B cell (primary cell): ENCODE measurements around the gene HNRNPCL1. TPM values are rescaled to one million over a fixed set of nuclear protein-coding genes. Genes with fewer than 3 reads are reported as not detected.
"Not testable (repeated sequence)": the region's sequence is repeated elsewhere in the genome, so short reads cannot be mapped to it uniquely, and the experiment has no call there.

Source experiments
- ATAC-seq: fragments of 200-7000 bp; cut with Tn5 transposase; one replicate; pipeline ENCODE4 v1.10.0; 2021; ENCODE audit warnings: low read depth, mild to moderate bottlenecking, moderate number of reproducible peaks, moderate library complexity
- CTCF ChIA-PET: fragments of 350-600 bp; sonication (Branson Sonifier 250); formaldehyde crosslinking; loops from one replicate; lab custom pipeline; 2021; ENCODE audit warnings: antibody characterized with exemption, inconsistent platforms; lab: Charles Lee
- POLR2A ChIA-PET: fragments of 350-600 bp; sonication (Branson Sonifier 250); formaldehyde crosslinking; loops from one replicate; lab custom pipeline; 2021; ENCODE audit warnings: antibody characterized with exemption; lab: Charles Lee
- DNase-seq: peaks from one replicate; pipeline ENCODE4 v3.0.0; 2013
- H2AFZ ChIP-seq: 2 replicates; pipeline ENCODE4 v1.6.1; 2012; ENCODE audit warnings: mild to moderate bottlenecking, low read depth, low read length; ENCODE audit not compliant: insufficient read depth, poor library complexity, severe bottlenecking
- H3K27ac ChIP-seq, 2 donors: 1 replicate in 1 of 2; 2 replicates in 1 of 2; pipeline ENCODE4 v1.5.1; 2012 to 2013; ENCODE audit warnings: low read length in 2 of 2, mild to moderate bottlenecking in 2 of 2, moderate library complexity in 1 of 2
- H3K27me3 ChIP-seq, 4 experiments: fragments of 200-600 bp in 1 of 4; sonication (generic) in 1 of 4; replicated peaks in 1 of 4; 1 replicate in 2 of 4; 2 replicates in 2 of 4; pipeline versions ENCODE4 v1.6.1 to v1.7.0; 2013 to 2016; ENCODE audit warnings: low read length in 3 of 4, mild to moderate bottlenecking in 2 of 4, mixed read lengths in 1 of 4, moderate library complexity in 1 of 4; ENCODE audit not compliant: insufficient read depth in 4 of 4, control insufficient read depth in 3 of 4; ENCODE audit errors: control extremely low read depth in 1 of 4
- H3K36me3 ChIP-seq, 2 experiments: replicated peaks in 1 of 2; 1 replicate in 1 of 2; 2 replicates in 1 of 2; pipeline versions ENCODE4 v1.6.1 to v1.7.1; 2013; ENCODE audit warnings: low read length in 1 of 2; ENCODE audit not compliant: insufficient read depth in 2 of 2, control insufficient read depth in 1 of 2; ENCODE audit errors: control extremely low read depth in 1 of 2, extremely low read depth in 1 of 2
- H3K4me1 ChIP-seq, 2 donors: fragments of 200-600 bp in 1 of 2; sonication (generic) in 1 of 2; 1 replicate in 1 of 2; 2 replicates in 1 of 2; pipeline versions ENCODE4 v1.5.1 to v1.6.1; 2013 to 2017; ENCODE audit warnings: low read length in 2 of 2; ENCODE audit not compliant: control insufficient read depth in 2 of 2, insufficient read depth in 2 of 2
- H3K4me2 ChIP-seq: replicated peaks from 2 replicates; pipeline ENCODE3; 2012; ENCODE audit warnings: mild to moderate bottlenecking, low read depth, low read length; ENCODE audit not compliant: poor library complexity, severe bottlenecking
- H3K4me3 ChIP-seq, 5 experiments: fragments of 200-600 bp in 1 of 5; sonication (generic) in 1 of 5; 1 replicate in 3 of 5; 2 replicates in 2 of 5; pipeline versions ENCODE4 v1.5.1 to v1.7.0; 2011 to 2016; ENCODE audit warnings: low read length in 4 of 5, mild to moderate bottlenecking in 4 of 5, low read depth in 2 of 5, control low read depth in 1 of 5, moderate library complexity in 1 of 5; ENCODE audit not compliant: insufficient read depth in 1 of 5; ENCODE audit errors: control extremely low read depth in 1 of 5, extremely low read depth in 1 of 5
- H3K79me2 ChIP-seq: fragments of 200-600 bp; sonication (generic); one replicate; pipeline ENCODE4 v1.6.0; 2016; ENCODE audit warnings: low read length; ENCODE audit not compliant: control insufficient read depth, insufficient read depth
- H3K9ac ChIP-seq: fragments of 200-600 bp; sonication (generic); 2 replicates; pipeline ENCODE4 v1.6.1; 2017; ENCODE audit warnings: mild to moderate bottlenecking, low read length, moderate library complexity
- H3K9me3 ChIP-seq, 3 donors: one replicate each; pipeline versions ENCODE4 v1.6.1 to v1.7.1; 2013; ENCODE audit warnings: low read length in 2 of 3; ENCODE audit not compliant: control insufficient read depth in 2 of 3, insufficient read depth in 1 of 3; ENCODE audit errors: control extremely low read depth in 1 of 3
- H4K20me1 ChIP-seq: 2 replicates; pipeline ENCODE4 v1.6.0; 2012; ENCODE audit warnings: mild to moderate bottlenecking, low read length; ENCODE audit not compliant: insufficient read depth, control insufficient read depth, poor library complexity, severe bottlenecking
- H3K27ac Mint-ChIP-seq: one replicate; pipeline ENCODE4 v1.8.0; 2021; ENCODE audit warnings: mixed read lengths
- H3K27me3 Mint-ChIP-seq: one replicate; pipeline ENCODE4 v1.8.0; 2021; ENCODE audit warnings: mixed read lengths
- H3K4me1 Mint-ChIP-seq: one replicate; pipeline ENCODE4 v1.8.0; 2021; ENCODE audit warnings: mixed read lengths
- H3K4me3 Mint-ChIP-seq: one replicate; pipeline ENCODE4 v1.8.0; 2021; ENCODE audit warnings: mixed read lengths
- H3K9me3 Mint-ChIP-seq: one replicate; pipeline ENCODE4 v1.8.0; 2022; ENCODE audit warnings: mixed read lengths; ENCODE audit not compliant: insufficient read depth
- EZH2 ChIP-seq: IDR thresholded peaks from 2 replicates; pipeline ENCODE4 v1.6.1; 2012; ENCODE audit warnings: borderline replicate concordance, low read depth, mild to moderate bottlenecking, moderate library complexity, low read length; ENCODE audit not compliant: insufficient read depth, poor library complexity, severe bottlenecking
- WGBS: methylation state at CpG from one replicate; pipeline ENCODE4 v1.1.5; 2013; ENCODE audit warnings: missing lambda C conversion rate; ENCODE audit not compliant: insufficient coverage; 5-methylcytosine and 5-hydroxymethylcytosine counted together
- intact Hi-C: fragments of 100-400 bp; cut with micrococcal nuclease; formaldehyde crosslinking; loops from one replicate; pipeline ENCODE4 v1.10.0; 2022
- polyA plus RNA-seq: library from polyadenylated mRNA; depleted of rRNA; stranded (reverse); fragments of >200 nt; gene quantifications from 2 replicates; pipeline ENCODE4 v1.2.3, GENCODE V29; 2012
- total RNA-seq, 2 donors: library from RNA; stranded (reverse); fragments of 120-200 nt in 1 of 2; gene quantifications; 1 replicate in 1 of 2; 2 replicates in 1 of 2; pipeline versions ENCODE4 v1.2.3 to v1.2.4, GENCODE V29; 2013 to 2022
- TF ChIP-seq, protein P1 (sequence below): fragments of 200-600 bp; IDR thresholded peaks from one replicate; pipeline ENCODE4 v1.8.0; 2022; ENCODE audit warnings: antibody characterized with exemption, mild to moderate bottlenecking

The HNRNPCL1 gene
- total and polyA plus RNA-seq, 2 donors (not counting 1 experiment from before 2014, with no cell fraction given): not detected

- H3K27me3 Mint-ChIP-seq, POLR2A ChIA-PET, DNase-seq, H4K20me1 ChIP-seq, ATAC-seq, CTCF ChIA-PET, H3K36me3 ChIP-seq, H3K79me2 ChIP-seq, H3K9me3 Mint-ChIP-seq, H3K27me3 ChIP-seq, H2AFZ ChIP-seq, H3K4me2 ChIP-seq, H3K4me1 ChIP-seq, H3K27ac Mint-ChIP-seq, H3K4me3 Mint-ChIP-seq, intact Hi-C loops, H3K4me3 ChIP-seq, H3K27ac ChIP-seq, H3K9me3 ChIP-seq, H3K4me1 Mint-ChIP-seq, H3K9ac ChIP-seq: not testable (repeated sequence)
- WGBS: 82% methylated on average over 6 of the region's 6 CpGs
Measured at GRCh38 chr1:12819061-12819460, 29.5 kb downstream of the HNRNPCL1 start.

DNA sequence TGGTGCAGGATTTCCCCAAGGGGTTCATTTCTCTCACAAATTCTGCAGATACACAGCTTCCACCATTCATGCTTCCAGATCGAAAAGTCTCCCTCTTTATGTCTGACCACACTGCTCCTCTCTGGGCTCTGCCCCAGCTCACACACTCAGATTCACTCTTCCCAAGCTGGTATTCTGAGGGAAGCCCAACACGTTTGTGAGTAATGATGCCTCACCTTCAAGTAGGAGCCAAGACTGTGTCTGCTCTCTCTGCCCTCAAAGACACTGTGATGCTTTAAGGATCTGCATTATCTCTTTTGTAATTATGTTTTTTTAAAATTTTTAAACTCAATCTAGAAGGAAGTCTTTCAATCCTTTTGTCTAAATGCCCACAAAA lies 37.1 kb downstream of the HNRNPCL1 start:
- ATAC-seq: no peak
- TF ChIP-seq, protein P1, sequence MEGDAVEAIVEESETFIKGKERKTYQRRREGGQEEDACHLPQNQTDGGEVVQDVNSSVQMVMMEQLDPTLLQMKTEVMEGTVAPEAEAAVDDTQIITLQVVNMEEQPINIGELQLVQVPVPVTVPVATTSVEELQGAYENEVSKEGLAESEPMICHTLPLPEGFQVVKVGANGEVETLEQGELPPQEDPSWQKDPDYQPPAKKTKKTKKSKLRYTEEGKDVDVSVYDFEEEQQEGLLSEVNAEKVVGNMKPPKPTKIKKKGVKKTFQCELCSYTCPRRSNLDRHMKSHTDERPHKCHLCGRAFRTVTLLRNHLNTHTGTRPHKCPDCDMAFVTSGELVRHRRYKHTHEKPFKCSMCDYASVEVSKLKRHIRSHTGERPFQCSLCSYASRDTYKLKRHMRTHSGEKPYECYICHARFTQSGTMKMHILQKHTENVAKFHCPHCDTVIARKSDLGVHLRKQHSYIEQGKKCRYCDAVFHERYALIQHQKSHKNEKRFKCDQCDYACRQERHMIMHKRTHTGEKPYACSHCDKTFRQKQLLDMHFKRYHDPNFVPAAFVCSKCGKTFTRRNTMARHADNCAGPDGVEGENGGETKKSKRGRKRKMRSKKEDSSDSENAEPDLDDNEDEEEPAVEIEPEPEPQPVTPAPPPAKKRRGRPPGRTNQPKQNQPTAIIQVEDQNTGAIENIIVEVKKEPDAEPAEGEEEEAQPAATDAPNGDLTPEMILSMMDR: no peak
- TF ChIP-seq EZH2: no peak
- intact Hi-C loops: no loop called here

More for the DNA sequence above, 37.1 kb downstream of the HNRNPCL1 start:
- no peak overlapping the region for H3K4me3 ChIP-seq
- peaks cover 4% of the 10 kb centered on the region for H3K9me3 Mint-ChIP-seq
- H3K9ac ChIP-seq: no peak overlapping the region
- no peak overlapping the region for H3K4me2 ChIP-seq
- WGBS: 100% methylated on average over 1 of the region's 2 CpGs
- peaks cover 17% of the 10 kb centered on the region for H3K27me3 Mint-ChIP-seq
- no peaks in the 10 kb centered on the region for H3K4me1 Mint-ChIP-seq
- peaks cover 0 to 8% (median 0%) of the 10 kb centered on the region in 4 experiments for H3K27me3 ChIP-seq
- H2AFZ ChIP-seq: no peak overlapping the region
- H3K4me3 Mint-ChIP-seq: no peak overlapping the region
- no peaks in the 10 kb centered on the region for H3K36me3 ChIP-seq
- H4K20me1 ChIP-seq: no peaks in the 10 kb centered on the region
- no peaks in the 10 kb centered on the region for H3K4me1 ChIP-seq
- no peak for DNase-seq
- peaks cover 0 to 4% (median 0%) of the 10 kb centered on the region in 3 donors for H3K9me3 ChIP-seq
- no peaks in the 10 kb centered on the region for H3K79me2 ChIP-seq
- POLR2A ChIA-PET: no interaction called here
- no peak overlapping the region for H3K27ac Mint-ChIP-seq
- CTCF ChIA-PET: no interaction called here
- H3K27ac ChIP-seq: no peak overlapping the region
